Fibroblast of skin of abdomen (primary cell): ENCODE results near the gene NEU4.
"Not testable (repeated sequence)": the region's sequence is repeated elsewhere in the genome, so short reads cannot be mapped to it uniquely, and the experiment has no call there.

Experiments
- DNase-seq: peaks from one replicate; pipeline ENCODE4 v3.0.0-alpha.2; 2013

Gene NEU4

DNA sequence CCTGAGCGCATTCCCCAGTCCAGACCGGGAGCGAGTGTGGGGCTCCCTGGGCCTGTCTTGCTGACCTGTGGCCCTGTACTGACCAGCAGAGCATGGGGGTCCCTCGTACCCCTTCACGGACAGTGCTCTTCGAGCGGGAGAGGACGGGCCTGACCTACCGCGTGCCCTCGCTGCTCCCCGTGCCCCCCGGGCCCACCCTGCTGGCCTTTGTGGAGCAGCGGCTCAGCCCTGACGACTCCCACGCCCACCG lies 5.3 kb downstream of the NEU4 start:
- DNase-seq = no peak

GRCh38 chr2:241814643-241815476 lies 5.9 kb downstream of the NEU4 start:
- no peak for DNase-seq

- DNase-seq = no peak
Measured at GRCh38 chr2:241815477-241816430, 6.8 kb downstream of the NEU4 start.

GRCh38 chr2:241816431-241817121 lies 7.6 kb downstream of the NEU4 start:
- DNase-seq = no peak

- DNase-seq = no peak
Measured at GRCh38 chr2:241817126-241817820, 8.3 kb downstream of the NEU4 start.

- DNase-seq = not testable (repeated sequence)
Measured at GRCh38 chr2:241817821-241818215, 8.8 kb downstream of the NEU4 start.

DNA sequence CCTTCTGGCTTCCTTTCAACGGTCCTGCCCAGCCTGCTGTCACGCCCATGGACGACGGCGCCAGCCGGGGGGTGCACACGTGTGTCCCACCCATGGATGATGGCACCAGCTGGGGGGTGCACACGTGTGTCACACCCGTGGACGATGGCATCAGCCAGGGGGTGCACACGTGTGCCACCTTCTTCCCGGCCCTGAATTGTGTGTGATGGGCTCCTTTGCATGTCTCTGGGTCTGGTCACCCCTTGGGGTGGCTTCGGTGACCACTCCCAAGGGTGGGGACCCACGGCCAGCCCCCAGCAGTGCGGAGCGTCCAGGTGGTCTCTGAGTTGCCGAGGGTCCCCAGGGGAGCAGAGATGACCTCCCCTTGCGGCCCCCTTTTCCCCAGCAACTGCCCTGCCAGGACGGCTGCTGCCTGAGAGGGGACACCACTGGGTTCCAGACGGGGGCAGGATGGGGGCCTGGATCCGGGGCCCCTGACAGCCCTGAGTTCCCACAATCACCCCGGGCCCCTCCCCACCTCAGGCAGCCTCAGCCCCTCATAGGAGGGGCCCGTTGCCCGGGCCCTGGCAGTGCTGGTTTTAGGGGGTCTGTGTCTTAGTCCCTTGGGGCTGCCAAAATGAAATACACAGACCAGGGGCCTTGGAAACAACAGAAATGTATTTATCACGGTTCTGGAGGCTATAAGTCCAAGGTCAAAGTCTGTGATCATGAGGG lies 9.4 kb downstream of the NEU4 start:
- DNase-seq = no peak

DNA sequence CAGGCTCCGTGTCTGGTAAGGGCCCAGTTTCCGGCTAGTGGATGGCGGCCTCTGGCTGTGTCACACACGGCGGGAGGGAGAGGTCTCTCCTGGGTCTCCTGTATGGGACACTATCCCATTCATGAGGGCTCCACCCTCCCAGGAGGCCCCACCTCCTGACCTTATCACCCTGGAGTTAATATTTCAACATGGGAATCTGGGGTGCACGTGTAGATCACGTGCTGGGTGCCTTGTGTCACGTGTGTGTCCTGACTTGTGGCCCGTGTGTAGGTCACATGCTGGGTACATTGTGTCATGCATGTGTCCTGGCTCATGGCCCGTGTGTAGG lies 9.9 kb downstream of the NEU4 start:
- no peak for DNase-seq

GRCh38 chr2:241819947-241820624 lies 11.1 kb downstream of the NEU4 start:
- not testable (repeated sequence) for DNase-seq

GRCh38 chr2:241820625-241821384 lies 11.8 kb downstream of the NEU4 start:
- no peak for DNase-seq

DNA sequence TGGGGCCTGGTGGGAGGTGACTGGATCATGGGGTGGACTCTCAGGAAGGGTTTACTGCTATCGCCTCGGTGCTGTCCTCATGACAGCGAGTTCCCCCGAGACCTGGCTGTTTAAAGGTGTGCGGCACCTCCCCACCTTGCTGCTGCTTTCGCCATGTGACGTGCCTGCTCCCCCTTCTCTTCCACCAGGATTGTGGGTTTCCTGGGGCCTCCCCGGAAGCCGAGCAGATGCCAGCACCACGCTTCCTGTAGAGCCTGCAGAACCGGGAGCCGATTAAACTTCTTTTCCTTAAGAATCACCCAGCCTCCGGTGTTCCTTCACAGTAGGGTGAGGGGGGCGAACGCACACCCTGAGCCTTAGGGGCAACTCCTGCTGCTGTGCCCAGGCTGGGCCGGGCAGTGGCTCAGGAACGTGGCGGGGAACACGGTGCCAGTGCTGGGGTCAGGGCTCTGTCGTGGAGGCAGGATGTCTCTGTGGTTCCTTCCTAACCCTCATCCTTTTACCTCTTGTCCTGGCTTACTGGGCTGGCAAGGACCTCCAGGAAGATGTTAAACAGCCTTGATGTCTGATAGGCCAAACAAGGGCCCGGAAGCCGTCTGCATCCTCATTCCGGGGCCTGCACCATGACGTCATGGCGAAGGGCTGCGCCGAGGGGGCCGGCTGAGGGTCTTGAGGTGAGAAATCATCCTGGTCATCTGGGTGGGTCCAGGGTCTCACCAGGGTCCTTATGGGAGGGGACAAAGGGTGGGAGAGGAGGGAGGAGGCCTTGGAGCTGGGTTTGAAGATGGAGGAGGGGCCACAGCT lies 12.7 kb downstream of the NEU4 start:
- DNase-seq = no peak

GRCh38 chr2:241822264-241822623 lies 13.3 kb downstream of the NEU4 start:
- DNase-seq = no peak

DNA sequence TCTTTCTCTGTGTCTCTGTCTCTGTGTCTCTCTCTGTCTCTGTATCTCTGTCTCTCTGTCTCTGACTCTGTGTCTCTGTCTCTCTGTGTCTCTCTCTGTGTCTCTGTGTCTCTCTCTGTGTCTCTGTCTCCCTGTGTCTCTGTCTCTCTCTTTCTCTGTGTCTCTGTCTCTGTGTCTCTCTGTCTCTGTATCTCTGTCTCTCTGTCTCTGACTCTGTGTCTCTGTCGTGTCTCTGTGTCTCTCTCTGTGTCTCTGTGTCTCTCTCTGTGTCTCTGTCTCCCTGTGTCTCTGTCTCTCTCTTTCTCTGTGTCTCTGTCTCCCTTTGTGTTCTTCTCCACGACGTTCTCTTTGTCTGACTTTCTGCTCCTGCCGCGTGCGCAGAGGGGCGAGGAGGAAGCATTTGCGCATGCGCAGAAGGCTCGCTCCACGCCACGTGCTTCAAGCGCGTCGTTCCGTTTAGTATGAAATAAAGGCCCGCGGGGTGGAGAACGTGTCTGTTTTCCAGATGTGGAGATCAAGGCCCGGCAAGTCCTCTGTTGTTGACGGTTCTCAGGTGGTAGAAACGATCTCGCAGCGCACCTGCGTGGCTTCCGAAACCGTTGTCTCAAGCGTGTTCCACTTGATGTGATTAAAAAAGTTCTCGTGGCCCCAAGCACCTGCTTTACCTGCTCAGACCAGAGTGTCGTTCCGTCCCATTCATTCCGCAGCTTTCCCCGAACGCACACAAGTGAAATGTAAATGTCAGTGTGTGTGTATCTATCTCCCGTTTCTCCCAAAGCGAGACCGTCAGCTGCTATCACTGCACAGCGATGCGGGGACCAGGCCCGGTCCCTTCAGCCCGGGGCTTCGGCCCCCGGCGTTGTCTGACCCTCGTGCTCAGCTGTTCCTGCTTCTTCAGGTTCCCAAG lies 14.8 kb downstream of the NEU4 start:
- not testable (repeated sequence) for DNase-seq

GRCh38 chr2:241827394-241827793 lies 18.4 kb downstream of the NEU4 start:
- no peak for DNase-seq

DNA sequence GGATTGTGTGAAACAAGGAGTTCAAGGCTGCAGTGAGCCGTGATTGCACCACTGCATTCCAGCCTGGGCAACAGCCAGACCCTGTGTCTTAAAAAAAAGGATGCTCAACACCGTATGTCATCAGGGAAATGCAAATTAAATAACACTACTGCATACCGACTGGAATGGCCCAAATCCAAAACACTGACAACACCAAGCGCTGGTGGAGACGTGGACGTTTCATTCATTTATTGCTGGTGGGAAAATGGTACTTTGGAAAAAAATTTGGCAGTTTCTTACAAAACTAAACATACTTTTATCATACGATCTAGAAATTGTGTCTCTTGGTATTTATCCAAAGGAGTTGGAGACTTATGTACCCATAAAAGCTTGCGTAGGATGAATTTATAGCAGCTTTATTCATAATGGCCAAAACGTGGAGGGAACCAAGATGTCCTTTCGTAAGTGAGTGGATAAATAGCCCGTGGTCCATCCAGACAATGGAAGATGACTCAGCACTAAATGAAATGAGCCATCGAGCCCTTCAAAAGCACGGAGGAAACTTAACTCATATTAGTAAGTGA lies 24.2 kb downstream of the NEU4 start:
- DNase-seq = peak; percentile 70

GRCh38 chr2:241833756-241834526 lies 24.9 kb downstream of the NEU4 start:
- not testable (repeated sequence) for DNase-seq

DNA sequence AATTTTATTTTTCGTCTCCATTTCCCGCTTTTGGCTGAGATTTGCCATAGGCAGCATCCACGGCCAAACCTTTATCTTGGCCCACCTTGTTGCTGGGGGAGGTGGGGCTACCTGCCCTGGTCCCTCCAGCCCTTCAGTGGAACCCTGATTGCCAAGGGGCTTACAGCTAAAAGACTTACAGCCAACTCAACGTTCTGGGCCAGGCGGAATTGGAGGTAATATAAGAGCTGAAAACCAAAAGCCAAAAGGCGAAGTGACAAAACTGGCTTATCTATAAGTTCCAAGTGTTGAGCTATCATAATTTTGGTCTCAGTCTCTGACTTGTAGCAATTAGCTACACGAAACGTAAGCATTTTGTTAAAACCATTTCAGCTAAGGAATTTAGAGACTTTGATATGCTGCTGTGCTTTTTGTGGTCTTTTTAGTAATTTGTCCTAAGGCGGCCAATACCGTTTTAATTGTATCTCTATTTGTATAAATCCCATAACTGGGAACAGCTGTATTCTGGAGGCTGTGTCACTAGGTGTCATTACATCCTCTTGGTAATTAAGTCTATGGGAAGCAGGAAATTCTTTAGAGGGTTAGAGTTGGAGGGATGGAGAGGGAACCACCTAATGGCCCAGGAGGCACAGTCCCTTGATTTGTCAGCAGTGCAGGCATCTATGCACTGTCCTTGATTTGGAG lies 25.7 kb downstream of the NEU4 start:
- no peak for DNase-seq
